ENCODE data around the gene FKBP15. TPM values are rescaled to one million over a fixed set of nuclear protein-coding genes. Genes with fewer than 3 reads are reported as not detected.

The FKBP15 gene
- total RNA-seq, 1 experiment from 2014 or later, result 32.2 TPM

DNA sequence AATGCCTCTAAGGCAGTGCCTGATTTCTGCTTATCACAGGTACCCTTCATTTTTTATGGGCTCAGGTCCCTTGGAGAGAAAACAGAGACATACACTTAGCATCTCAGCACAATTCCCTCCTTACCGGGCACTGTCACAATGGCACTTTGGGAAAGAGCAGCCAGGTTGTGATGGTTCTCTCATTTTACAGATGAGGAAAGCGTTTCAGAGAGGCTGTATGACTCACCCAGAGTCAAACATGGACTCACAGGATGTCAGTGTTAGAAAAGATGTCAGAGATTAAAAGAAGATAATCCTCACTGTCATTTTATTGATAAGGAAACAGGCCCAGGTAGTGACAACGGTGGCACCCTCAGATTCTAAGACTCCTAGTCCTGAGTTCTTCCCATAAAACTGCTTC, 82.3 kb downstream of the FKBP15 start:
- intact Hi-C loops (cut with micrococcal nuclease), result no loop called here
- Mint-ChIP-seq H3K4me3 (ENCODE audit: unreplicated experiment) (no peak overlapping the region), H3K36me3 (ENCODE audit: insufficient read depth, unreplicated experiment) (no peaks in the 10 kb centered on the region), H3K9me3 (ENCODE audit: unreplicated experiment) (no peaks in the 10 kb centered on the region), H3K27ac (ENCODE audit: low read depth, unreplicated experiment) (no peak overlapping the region), H3K27me3 (ENCODE audit: insufficient read depth, unreplicated experiment) (peaks cover 21% of the 10 kb centered on the region), H3K4me1 (ENCODE audit: insufficient read depth, unreplicated experiment) (no peaks in the 10 kb centered on the region)
- TF ChIP-seq, protein P1, sequence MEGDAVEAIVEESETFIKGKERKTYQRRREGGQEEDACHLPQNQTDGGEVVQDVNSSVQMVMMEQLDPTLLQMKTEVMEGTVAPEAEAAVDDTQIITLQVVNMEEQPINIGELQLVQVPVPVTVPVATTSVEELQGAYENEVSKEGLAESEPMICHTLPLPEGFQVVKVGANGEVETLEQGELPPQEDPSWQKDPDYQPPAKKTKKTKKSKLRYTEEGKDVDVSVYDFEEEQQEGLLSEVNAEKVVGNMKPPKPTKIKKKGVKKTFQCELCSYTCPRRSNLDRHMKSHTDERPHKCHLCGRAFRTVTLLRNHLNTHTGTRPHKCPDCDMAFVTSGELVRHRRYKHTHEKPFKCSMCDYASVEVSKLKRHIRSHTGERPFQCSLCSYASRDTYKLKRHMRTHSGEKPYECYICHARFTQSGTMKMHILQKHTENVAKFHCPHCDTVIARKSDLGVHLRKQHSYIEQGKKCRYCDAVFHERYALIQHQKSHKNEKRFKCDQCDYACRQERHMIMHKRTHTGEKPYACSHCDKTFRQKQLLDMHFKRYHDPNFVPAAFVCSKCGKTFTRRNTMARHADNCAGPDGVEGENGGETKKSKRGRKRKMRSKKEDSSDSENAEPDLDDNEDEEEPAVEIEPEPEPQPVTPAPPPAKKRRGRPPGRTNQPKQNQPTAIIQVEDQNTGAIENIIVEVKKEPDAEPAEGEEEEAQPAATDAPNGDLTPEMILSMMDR (IDR thresholded peaks at IDR 0.05; ENCODE audit: unreplicated experiment), result no peak
- BruUV-seq (replicated peaks), result no TSS peak
- ChIA-PET CTCF (no interaction called here), POLR2A (no interaction called here)
- no peak for DNase-seq (ENCODE audit: unreplicated experiment)

DNA sequence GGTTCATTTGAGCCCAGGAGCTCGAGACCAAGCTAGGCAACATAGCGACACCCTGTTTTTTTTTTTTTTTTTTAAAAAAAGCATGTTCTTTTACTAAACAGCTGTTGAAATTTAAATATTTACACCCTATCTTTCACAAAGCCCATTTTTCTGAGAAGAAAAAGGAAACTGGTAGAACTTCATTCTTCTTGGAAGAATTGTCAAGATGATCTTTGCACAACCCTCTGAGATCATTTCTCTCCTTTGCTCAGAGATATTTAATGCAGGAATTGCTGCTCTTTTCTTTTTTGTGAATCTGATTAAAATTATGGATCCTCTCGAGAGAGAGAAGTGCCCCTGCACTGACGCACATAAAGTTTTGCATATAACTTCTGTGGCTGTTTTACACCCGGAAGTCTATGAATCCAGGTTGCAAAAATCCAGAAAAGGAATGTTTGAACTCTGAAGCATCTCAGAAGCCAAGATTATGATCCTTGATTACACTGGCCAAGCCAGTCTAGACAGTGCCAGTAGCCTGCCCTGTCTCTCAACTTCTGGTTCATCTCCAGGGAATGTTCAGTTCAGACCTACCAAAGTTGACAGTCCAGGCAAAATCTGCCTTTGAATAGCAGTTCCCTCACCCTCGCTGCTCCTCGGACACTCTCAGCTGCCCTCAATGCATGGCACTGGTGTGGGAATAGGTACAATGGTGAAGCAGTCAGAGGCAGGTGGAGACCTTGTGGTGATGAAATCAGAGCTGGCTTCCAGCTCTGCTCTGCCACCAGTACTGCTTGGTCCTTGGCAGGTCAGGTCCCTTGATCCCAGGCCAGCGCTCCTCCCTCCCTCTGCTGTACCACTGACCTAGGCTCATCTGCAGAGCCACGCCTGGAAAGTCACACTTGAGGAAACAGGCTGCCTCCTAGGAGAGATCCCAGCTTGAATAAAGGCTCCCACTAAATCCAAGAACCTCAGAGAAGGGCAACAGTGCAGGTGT, 83.6 kb downstream of the FKBP15 start:
- no peak overlapping the region for H3K27ac Mint-ChIP-seq (ENCODE audit: low read depth, unreplicated experiment)
- no peak for DNase-seq (ENCODE audit: unreplicated experiment)
- TF ChIP-seq, protein P1 (IDR thresholded peaks at IDR 0.05; ENCODE audit: unreplicated experiment), result no peak
- no peaks in the 10 kb centered on the region for H3K4me1 Mint-ChIP-seq (ENCODE audit: insufficient read depth, unreplicated experiment)
- ChIA-PET CTCF (interaction anchor here (1.2 kb wide), 1 partner anchor 14 kb away, joined by 3 read pairs; no protein-coding TSS in a partner anchor), POLR2A (no interaction called here)
- no peaks in the 10 kb centered on the region for H3K9me3 Mint-ChIP-seq (ENCODE audit: unreplicated experiment)
- no peaks in the 10 kb centered on the region for H3K36me3 Mint-ChIP-seq (ENCODE audit: insufficient read depth, unreplicated experiment)
- BruUV-seq (replicated peaks), result no TSS peak
- H3K4me3 Mint-ChIP-seq (ENCODE audit: unreplicated experiment), result no peak overlapping the region
- peaks cover 24% of the 10 kb centered on the region for H3K27me3 Mint-ChIP-seq (ENCODE audit: insufficient read depth, unreplicated experiment)
- intact Hi-C loops (cut with micrococcal nuclease), result no loop called here

DNA sequence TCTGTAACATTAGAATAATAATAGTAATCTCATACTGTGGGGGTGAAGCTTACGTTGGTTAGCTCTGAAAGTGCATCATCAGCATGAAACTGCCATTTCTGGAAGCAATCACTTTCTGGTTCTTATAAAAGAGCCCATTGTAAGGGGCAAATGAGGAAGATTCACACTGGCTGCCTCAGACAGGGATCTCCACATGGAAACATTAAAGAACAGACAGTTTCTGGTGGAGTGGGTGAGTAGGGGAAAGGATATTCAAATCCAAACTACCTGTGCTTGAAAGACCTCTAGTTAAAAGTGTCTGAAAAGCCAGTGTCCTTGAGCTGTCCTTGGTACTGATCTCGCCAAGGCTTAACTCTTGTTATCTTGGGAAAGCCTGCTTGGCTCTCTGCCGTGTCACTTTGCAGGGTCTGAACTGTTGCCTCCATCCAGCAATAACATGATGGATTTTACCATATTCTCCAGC, 89.4 kb downstream of the FKBP15 start:
- intact Hi-C loops (cut with micrococcal nuclease), result no loop called here
- POLR2A ChIA-PET, result no interaction called here
- Mint-ChIP-seq H3K4me3 (ENCODE audit: unreplicated experiment) (no peak overlapping the region), H3K4me1 (ENCODE audit: insufficient read depth, unreplicated experiment) (no peaks in the 10 kb centered on the region), H3K36me3 (ENCODE audit: insufficient read depth, unreplicated experiment) (no peaks in the 10 kb centered on the region), H3K27ac (ENCODE audit: low read depth, unreplicated experiment) (no peak overlapping the region), H3K9me3 (ENCODE audit: unreplicated experiment) (no peaks in the 10 kb centered on the region), H3K27me3 (ENCODE audit: insufficient read depth, unreplicated experiment) (peaks cover 64% of the 10 kb centered on the region)
- CTCF ChIA-PET, result no interaction called here
- BruUV-seq (replicated peaks), result no TSS peak
- TF ChIP-seq, protein P1 (IDR thresholded peaks at IDR 0.05; ENCODE audit: unreplicated experiment), result no peak
- DNase-seq (ENCODE audit: unreplicated experiment), result peak; percentile 40

DNA sequence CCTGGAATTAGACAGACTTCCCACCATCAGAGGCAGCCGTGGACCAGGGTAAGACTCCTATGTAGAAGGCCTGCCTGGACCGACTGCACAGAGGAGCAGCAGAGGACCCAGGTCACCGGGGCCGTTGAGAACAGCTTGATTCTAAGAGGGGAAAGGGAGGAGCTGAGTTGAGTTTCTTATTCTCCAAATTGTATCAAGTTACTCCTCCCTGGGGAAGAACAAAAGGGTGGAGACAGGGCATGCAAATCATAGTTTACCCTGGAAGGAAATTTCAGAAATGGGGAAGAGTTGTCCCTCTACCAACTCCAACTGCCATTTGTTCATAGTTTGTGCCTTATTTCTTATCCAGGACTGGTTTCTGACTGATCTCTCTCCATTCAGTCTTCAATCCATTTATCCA, 91.2 kb downstream of the FKBP15 start:
- intact Hi-C loops (cut with micrococcal nuclease), result no loop called here
- ChIA-PET POLR2A (interaction anchor here (1.3 kb wide), 1 partner anchor 91 kb away, joined by 3 read pairs; the partner anchor contains the start of genes FKBP15 and SLC31A1), CTCF (interaction anchor here (0.6 kb wide), 1 partner anchor 205 kb away, joined by 3 read pairs; no protein-coding TSS in a partner anchor)
- TF ChIP-seq, protein P1 (IDR thresholded peaks at IDR 0.05; ENCODE audit: unreplicated experiment), result no peak
- Mint-ChIP-seq H3K9me3 (ENCODE audit: unreplicated experiment) (no peaks in the 10 kb centered on the region), H3K4me3 (ENCODE audit: unreplicated experiment) (no peak overlapping the region), H3K36me3 (ENCODE audit: insufficient read depth, unreplicated experiment) (no peaks in the 10 kb centered on the region), H3K27me3 (ENCODE audit: insufficient read depth, unreplicated experiment) (peaks cover 69% of the 10 kb centered on the region), H3K4me1 (ENCODE audit: insufficient read depth, unreplicated experiment) (no peaks in the 10 kb centered on the region), H3K27ac (ENCODE audit: low read depth, unreplicated experiment) (no peak overlapping the region)
- DNase-seq (ENCODE audit: unreplicated experiment), result no peak
- no TSS peak for BruUV-seq (replicated peaks)
